H1 (cell line): Measurements from ENCODE around the gene ZRANB3. TPM values are rescaled to one million over a fixed set of nuclear protein-coding genes. Genes with fewer than 3 reads are reported as not detected.

ENCODE experiments used
- CTCF ChIA-PET: fragments of 300-600 bp; sonication (Branson Sonifier 250); formaldehyde crosslinking; loops from one replicate; lab custom pipeline; 2021; ENCODE audit not compliant: partially characterized antibody; lab: Charles Lee
- POLR2A ChIA-PET: fragments of 300-600 bp; sonication (Branson Sonifier 250); formaldehyde crosslinking; loops from one replicate; lab custom pipeline; 2021; ENCODE audit warnings: inconsistent platforms; ENCODE audit not compliant: partially characterized antibody; lab: Charles Lee
- DNase-seq, 2 experiments: peaks; one replicate each; pipeline versions ENCODE4 v3.0.0 to v3.0.0-alpha.2; 2010 to 2022; ENCODE audit warnings: low spot score in 2 of 2, low read depth in 1 of 2, mixed read lengths in 1 of 2
- FAIRE-seq: peaks from 2 replicates; lab custom pipeline; 2011; peaks lifted over from hg19 to GRCh38; lab: Jason Lieb, UNC
- H2AFZ ChIP-seq: 2 replicates; pipeline ENCODE4 v1.8.1; 2012; ENCODE audit warnings: low read length, inconsistent platforms
- H2AK5ac ChIP-seq: 2 replicates; pipeline ENCODE4 v1.6.1; 2013; ENCODE audit warnings: low read depth, low read length
- H2BK120ac ChIP-seq: replicated peaks from 2 replicates; pipeline ENCODE3; 2013; ENCODE audit warnings: low read depth, low read length, inconsistent platforms
- H2BK12ac ChIP-seq: 2 replicates; pipeline ENCODE4 v1.6.1; 2013; ENCODE audit warnings: low read depth, low read length
- H2BK15ac ChIP-seq: 2 replicates; pipeline ENCODE4 v1.6.1; 2013; ENCODE audit warnings: low read length
- H2BK20ac ChIP-seq: 2 replicates; pipeline ENCODE4 v1.6.1; 2013; ENCODE audit warnings: low read length
- H2BK5ac ChIP-seq: 2 replicates; pipeline ENCODE4 v1.6.1; 2013; ENCODE audit warnings: low read depth, low read length
- H3K14ac ChIP-seq: 2 replicates; pipeline ENCODE4 v1.6.1; 2013; ENCODE audit warnings: inconsistent platforms; ENCODE audit not compliant: insufficient read length
- H3K18ac ChIP-seq: 2 replicates; pipeline ENCODE4 v1.6.1; 2013; ENCODE audit warnings: low read length; ENCODE audit errors: extremely low read depth
- H3K23ac ChIP-seq: 2 replicates; pipeline ENCODE4 v1.6.1; 2013; ENCODE audit warnings: inconsistent platforms; ENCODE audit not compliant: insufficient read length
- H3K23me2 ChIP-seq: 2 replicates; pipeline ENCODE4 v1.6.1; 2013; ENCODE audit warnings: low read depth, low read length
- H3K27ac ChIP-seq: 2 replicates; pipeline ENCODE4 v1.6.1; 2011; ENCODE audit warnings: low read depth, low read length, inconsistent platforms
- H3K27me3 ChIP-seq, 4 experiments: replicated peaks in 1 of 4; 1 replicate in 1 of 4; 2 replicates in 3 of 4; pipeline versions ENCODE4 v1.6.1 to v1.8.1; 2011 to 2013; ENCODE audit warnings: low read length in 3 of 4, mild to moderate bottlenecking in 3 of 4, inconsistent platforms in 2 of 4, mixed read lengths in 2 of 4, moderate library complexity in 1 of 4; ENCODE audit not compliant: control insufficient read depth in 3 of 4, insufficient read depth in 3 of 4; ENCODE audit errors: extremely low read depth in 1 of 4
- H3K36me3 ChIP-seq, 4 experiments: 2 replicates each; pipeline versions ENCODE4 v1.6.1 to v1.8.1; 2011 to 2013; ENCODE audit warnings: mild to moderate bottlenecking in 4 of 4, low read length in 3 of 4, moderate library complexity in 2 of 4, control low read depth in 1 of 4, inconsistent platforms in 1 of 4; ENCODE audit not compliant: insufficient read depth in 4 of 4, control insufficient read depth in 2 of 4
- H3K4ac ChIP-seq: replicated peaks from 2 replicates; pipeline ENCODE3; 2013; ENCODE audit warnings: low read length, low read depth, mixed read lengths, inconsistent platforms; ENCODE audit not compliant: insufficient read length
- H3K4me1 ChIP-seq, 4 experiments: replicated peaks in 1 of 4; 1 replicate in 1 of 4; 2 replicates in 3 of 4; pipeline versions ENCODE4 v1.6.1 to v1.8.1; 2011 to 2013; ENCODE audit warnings: low read length in 3 of 4, inconsistent platforms in 2 of 4, mixed read lengths in 1 of 4; ENCODE audit not compliant: insufficient read depth in 4 of 4, control insufficient read depth in 3 of 4
- H3K4me2 ChIP-seq, 2 experiments: 2 replicates each; pipeline versions ENCODE4 v1.6.1 to v1.8.1; 2011 to 2013; ENCODE audit warnings: low read depth in 2 of 2, low read length in 2 of 2, control low read depth in 1 of 2, inconsistent platforms in 1 of 2, mild to moderate bottlenecking in 1 of 2; ENCODE audit not compliant: insufficient read depth in 1 of 2
- H3K4me3 ChIP-seq, 4 experiments: fragments of 200-600, 300-600 bp in 1 of 4; sonication (generic), shearing (Covaris generic), sonication (Bioruptor Twin) in 1 of 4; 2 replicates each; pipeline versions ENCODE4 v1.5.1 to v1.8.1; 2011 to 2016; ENCODE audit warnings: low read length in 4 of 4, low read depth in 3 of 4, control low read depth in 2 of 4, inconsistent platforms in 2 of 4, mild to moderate bottlenecking in 2 of 4, mixed read lengths in 1 of 4, moderate library complexity in 1 of 4; ENCODE audit not compliant: insufficient read depth in 2 of 4; ENCODE audit errors: extremely low read depth in 1 of 4
- H3K56ac ChIP-seq: replicated peaks from 2 replicates; pipeline ENCODE3; 2013; ENCODE audit warnings: low read depth, mild to moderate bottlenecking, mixed read lengths, low read length, inconsistent platforms; ENCODE audit not compliant: insufficient read length
- H3K79me1 ChIP-seq: 2 replicates; pipeline ENCODE4 v1.6.1; 2013; ENCODE audit warnings: low read depth, low read length, control low read depth
- H3K79me2 ChIP-seq, 2 experiments: 2 replicates each; pipeline versions ENCODE4 v1.6.1 to v1.8.1; 2012 to 2013; ENCODE audit warnings: low read length in 2 of 2, mild to moderate bottlenecking in 2 of 2, inconsistent platforms in 1 of 2; ENCODE audit not compliant: insufficient read depth in 2 of 2, control insufficient read depth in 1 of 2
- H3K9ac ChIP-seq, 4 experiments: replicated peaks in 1 of 4; 1 replicate in 1 of 4; 2 replicates in 3 of 4; pipeline versions ENCODE4 v1.6.1 to v1.8.1; 2011 to 2013; ENCODE audit warnings: low read depth in 3 of 4, low read length in 3 of 4, control low read depth in 2 of 4, mild to moderate bottlenecking in 2 of 4, moderate library complexity in 2 of 4, inconsistent platforms in 1 of 4; ENCODE audit errors: extremely low read depth in 1 of 4
- H3K9me3 ChIP-seq, 2 experiments: 2 replicates each; pipeline versions ENCODE4 v1.6.1 to v1.8.1; 2012 to 2013; ENCODE audit warnings: mild to moderate bottlenecking in 2 of 2, moderate library complexity in 2 of 2, control low read depth in 1 of 2, inconsistent platforms in 1 of 2, low read depth in 1 of 2, low read length in 1 of 2, mixed read lengths in 1 of 2; ENCODE audit not compliant: insufficient read depth in 2 of 2
- H4K20me1 ChIP-seq, 2 experiments: replicated peaks in 1 of 2; 2 replicates each; pipeline versions ENCODE3 to v1.8.1; 2011 to 2013; ENCODE audit warnings: inconsistent platforms in 2 of 2, low read length in 2 of 2, mild to moderate bottlenecking in 1 of 2; ENCODE audit not compliant: insufficient read depth in 2 of 2, control insufficient read depth in 1 of 2
- H4K5ac ChIP-seq: 2 replicates; pipeline ENCODE4 v1.6.1; 2013; ENCODE audit warnings: low read length, low read depth, mixed read lengths, inconsistent platforms; ENCODE audit not compliant: insufficient read length
- H4K8ac ChIP-seq: 2 replicates; pipeline ENCODE4 v1.8.0; 2013; ENCODE audit warnings: mild to moderate bottlenecking, moderate library complexity, low read length, inconsistent platforms; ENCODE audit not compliant: insufficient read depth; ENCODE audit errors: extremely low read depth
- H4K91ac ChIP-seq: replicated peaks from 2 replicates; pipeline ENCODE3; 2013; ENCODE audit warnings: low read length, mixed read lengths, inconsistent platforms; ENCODE audit not compliant: insufficient read length
- BRCA1 ChIP-seq: IDR thresholded peaks from 2 replicates; pipeline ENCODE4 v1.6.1; 2012; ENCODE audit warnings: low read depth, low read length, improper control_type of control experiment
- HDAC2 ChIP-seq, 2 experiments: fragments of 300-600 bp in 1 of 2; sonication (generic) in 1 of 2; IDR thresholded peaks; 2 replicates each; pipeline ENCODE4 v1.6.1; 2011 to 2012; ENCODE audit warnings: low read depth in 2 of 2, low read length in 2 of 2, mild to moderate bottlenecking in 2 of 2, moderate library complexity in 2 of 2, borderline replicate concordance in 1 of 2, inconsistent platforms in 1 of 2
- MAFK ChIP-seq: IDR thresholded peaks from 2 replicates; pipeline ENCODE4 v1.6.1; 2012; ENCODE audit warnings: low read depth, mild to moderate bottlenecking, improper control_type of control experiment, low read length
- PHF8 ChIP-seq: fragments of 200-600 bp; sonication (generic); conservative IDR thresholded peaks from 2 replicates; pipeline ENCODE4 v1.7.1; 2012; ENCODE audit warnings: low read depth, mild to moderate bottlenecking, inconsistent platforms, low read length, moderate library complexity
- SP2 ChIP-seq: IDR thresholded peaks from 2 replicates; pipeline ENCODE4 v1.6.1; 2012; ENCODE audit warnings: mild to moderate bottlenecking, low read length, inconsistent platforms
- YY1 ChIP-seq: IDR thresholded peaks from 2 replicates; pipeline ENCODE4 v1.6.1; 2011; ENCODE audit warnings: low read depth, mild to moderate bottlenecking, low read length
- WGBS, 2 experiments: shearing (Covaris generic) in 1 of 2; methylation state at CpG; one replicate each; pipeline versions ENCODE4 v1.1.6 to v1.1.7; 2013 to 2015; ENCODE audit warnings: low lambda C conversion rate in 2 of 2, mixed read lengths in 2 of 2, inconsistent platforms in 1 of 2, low coverage in 1 of 2, missing lambda C conversion rate in 1 of 2; ENCODE audit not compliant: insufficient replicate concordance in 2 of 2, insufficient coverage in 1 of 2, insufficient read length in 1 of 2; ENCODE audit errors: extremely low coverage in 1 of 2, missing lambda C conversion rate in 1 of 2; 5-methylcytosine and 5-hydroxymethylcytosine counted together
- polyA plus RNA-seq, 7 experiments: library from polyadenylated mRNA; depleted of rRNA in 3 of 7; stranded (reverse) in 5 of 7; unstranded in 2 of 7; fragments of >200 nt in 5 of 7; fragments of 200-250 nt in 2 of 7; gene quantifications; 1 replicate in 5 of 7; 2 replicates in 1 of 7; 4 replicates in 1 of 7; pipeline versions ENCODE4 v1.2.1 to v1.2.3, GENCODE V29; 2011 to 2013; ENCODE audit warnings: missing spikeins in 2 of 7, mixed read lengths in 2 of 7
- total RNA-seq: library from RNA; stranded (reverse); fragmentation: NEBNext Ultra II Directional; extraction: Animal tissue kit (Norgen Biotek cat#: 25700); gene quantifications from 2 replicates; pipeline ENCODE4 v1.2.1, GENCODE V29; 2021
- TF ChIP-seq, protein P1 (sequence below): IDR thresholded peaks from 2 replicates; pipeline ENCODE4 v1.6.1; 2011; ENCODE audit warnings: low read depth, mild to moderate bottlenecking, low read length; ENCODE audit not compliant: insufficient read depth

Gene ZRANB3
- total and polyA plus RNA-seq, 2 of the 8 experiments (the other 6 are each of a cell fraction or from before 2014, with no cell fraction given) = 4.5 to 19.3 TPM

DNA sequence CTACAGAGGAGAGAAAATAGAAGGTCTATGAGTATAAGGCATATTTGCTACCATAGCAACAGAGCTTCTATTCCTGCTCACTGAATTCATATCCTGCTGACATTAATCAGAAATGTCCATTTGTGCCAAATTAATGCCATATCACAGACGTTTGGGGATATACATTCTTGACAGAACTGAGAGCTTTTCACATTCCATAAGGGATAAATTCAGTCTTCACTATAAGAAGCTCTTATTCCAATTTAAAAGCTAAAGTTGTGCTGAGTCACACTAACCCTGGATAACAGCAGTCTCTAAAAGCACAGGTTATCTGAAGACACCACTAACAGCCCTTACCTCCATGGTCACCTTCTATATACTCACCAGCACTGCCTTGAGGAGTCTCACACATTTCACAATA is 300.9 kb downstream of the ZRANB3 start:
- DNase-seq = no peak
- FAIRE-seq = no peak
- H2BK5ac ChIP-seq = no peak overlapping the region
- H3K23ac ChIP-seq = no peak overlapping the region
- no peaks in the 10 kb centered on the region for H3K79me2 ChIP-seq
- H3K79me1 ChIP-seq = no peaks in the 10 kb centered on the region
- 86% methylated on average over 1 of the region's 1 CpG; no CpG with 5 or more reads in 1 of the 2 experiments for WGBS, 2 experiments
- no peaks in the 10 kb centered on the region for H3K23me2 ChIP-seq
- no peak overlapping the region for H2AFZ ChIP-seq
- H2BK120ac ChIP-seq = no peak overlapping the region
- no peak overlapping the region for H3K27ac ChIP-seq
- H3K18ac ChIP-seq = no peak overlapping the region
- H2BK20ac ChIP-seq = no peak overlapping the region
- H4K5ac ChIP-seq = no peak overlapping the region
- H3K36me3 ChIP-seq = peaks cover 0 to 3% (median 1%) of the 10 kb centered on the region in 4 experiments; a peak in 2 of 8 replicates
- ChIA-PET POLR2A (no interaction called here), CTCF (interaction anchor here (0.6 kb wide), 1 partner anchor 9 kb away, joined by 3 read pairs; no protein-coding TSS in a partner anchor)
- peaks cover 10 to 13% of the 10 kb centered on the region in 2 experiments; a peak in 3 of 4 replicates for H3K9me3 ChIP-seq
- H3K27me3 ChIP-seq = no peaks in the 10 kb centered on the region
- no peak overlapping the region for H2AK5ac ChIP-seq
- H4K91ac ChIP-seq = no peak overlapping the region
- no peak overlapping the region for H3K56ac ChIP-seq
- H4K20me1 ChIP-seq = no peaks in the 10 kb centered on the region
- H2BK12ac ChIP-seq = no peak overlapping the region
- H3K4ac ChIP-seq = no peak overlapping the region
- no peaks in the 10 kb centered on the region for H3K4me1 ChIP-seq
- H3K4me3 ChIP-seq = no peak overlapping the region
- no peak overlapping the region for H3K4me2 ChIP-seq
- no peak overlapping the region for H3K14ac ChIP-seq
- H2BK15ac ChIP-seq = no peak overlapping the region
- TF ChIP-seq BRCA1 (no peak), PHF8 (no peak), YY1 (no peak), HDAC2 (IDR thresholded peaks at IDR 0.05; ENCODE audit: borderline replicate concordance in 1 of 2, low read depth in 2 of 2, low read length in 2 of 2) (no peak), MAFK (no peak), SP2 (no peak)
- TF ChIP-seq, protein P1, sequence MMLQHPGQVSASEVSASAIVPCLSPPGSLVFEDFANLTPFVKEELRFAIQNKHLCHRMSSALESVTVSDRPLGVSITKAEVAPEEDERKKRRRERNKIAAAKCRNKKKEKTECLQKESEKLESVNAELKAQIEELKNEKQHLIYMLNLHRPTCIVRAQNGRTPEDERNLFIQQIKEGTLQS = no peak
- no peak overlapping the region for H4K8ac ChIP-seq
- H3K9ac ChIP-seq = no peak overlapping the region
